ENCODE data around the gene FCHO1. TPM values are rescaled to one million over a fixed set of nuclear protein-coding genes. Genes with fewer than 3 reads are reported as not detected.

Gene FCHO1, protein sequence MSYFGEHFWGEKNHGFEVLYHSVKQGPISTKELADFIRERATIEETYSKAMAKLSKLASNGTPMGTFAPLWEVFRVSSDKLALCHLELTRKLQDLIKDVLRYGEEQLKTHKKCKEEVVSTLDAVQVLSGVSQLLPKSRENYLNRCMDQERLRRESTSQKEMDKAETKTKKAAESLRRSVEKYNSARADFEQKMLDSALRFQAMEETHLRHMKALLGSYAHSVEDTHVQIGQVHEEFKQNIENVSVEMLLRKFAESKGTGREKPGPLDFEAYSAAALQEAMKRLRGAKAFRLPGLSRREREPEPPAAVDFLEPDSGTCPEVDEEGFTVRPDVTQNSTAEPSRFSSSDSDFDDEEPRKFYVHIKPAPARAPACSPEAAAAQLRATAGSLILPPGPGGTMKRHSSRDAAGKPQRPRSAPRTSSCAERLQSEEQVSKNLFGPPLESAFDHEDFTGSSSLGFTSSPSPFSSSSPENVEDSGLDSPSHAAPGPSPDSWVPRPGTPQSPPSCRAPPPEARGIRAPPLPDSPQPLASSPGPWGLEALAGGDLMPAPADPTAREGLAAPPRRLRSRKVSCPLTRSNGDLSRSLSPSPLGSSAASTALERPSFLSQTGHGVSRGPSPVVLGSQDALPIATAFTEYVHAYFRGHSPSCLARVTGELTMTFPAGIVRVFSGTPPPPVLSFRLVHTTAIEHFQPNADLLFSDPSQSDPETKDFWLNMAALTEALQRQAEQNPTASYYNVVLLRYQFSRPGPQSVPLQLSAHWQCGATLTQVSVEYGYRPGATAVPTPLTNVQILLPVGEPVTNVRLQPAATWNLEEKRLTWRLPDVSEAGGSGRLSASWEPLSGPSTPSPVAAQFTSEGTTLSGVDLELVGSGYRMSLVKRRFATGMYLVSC
- 10 to 100 TPM; 32.6 to 48.2 (median 35.7) TPM for total RNA-seq

GRCh38 chr19:17751103-17751911, at the start of gene FCHO1:
TSS of gene FCHO1 (plus strand) at chr19:17751477. CDS start at chr19:17755165, 3,688 bp downstream.
- Histone ChIP-seq H3K27ac (no peak within 1 kb of the TSS), H3K4me3 (peak within 1 kb of the TSS; percentile 15), H3K9me3 (no peaks in the 10 kb centered on the region), H3K27me3 (no peaks in the 10 kb centered on the region), H3K36me3 (no peaks in the 10 kb centered on the region), H3K4me1 (peaks cover 20% of the 10 kb centered on the region)
- TF ChIP-seq POLR2AphosphoS5 (IDR thresholded peaks at IDR 0.05) (no peak), POLR2A (IDR thresholded peaks at IDR 0.05) (no peak), EP300 (IDR thresholded peaks at IDR 0.05) (no peak), CTCF (IDR thresholded peaks at IDR 0.05) (no peak)
- no peak for DNase-seq (ENCODE audit: low spot score in 2 of 2)
- WGBS = 70% methylated on average over 21 of the region's 28 CpGs

- whole genome bisulfite sequencing = 53% methylated on average over 11 of the region's 11 CpGs
- TF ChIP-seq CTCF (IDR thresholded peaks at IDR 0.05) (peak; percentile 51 to 60), POLR2AphosphoS5 (IDR thresholded peaks at IDR 0.05) (no peak)
- Histone ChIP-seq H3K27ac (no peak overlapping the region), H3K4me1 (no peaks in the 10 kb centered on the region), H3K36me3 (no peaks in the 10 kb centered on the region), H3K27me3 (peaks cover 20% of the 10 kb centered on the region), H3K9me3 (no peaks in the 10 kb centered on the region), H3K4me3 (no peak overlapping the region)
- DNase-seq (ENCODE audit: low spot score in 2 of 2) = no peak
Measured at GRCh38 chr19:17703824-17704463, 47.3 kb upstream of the FCHO1 start.

GRCh38 chr19:17706750-17707181, 44.5 kb upstream of the FCHO1 start:
- WGBS = 24% methylated on average over 17 of the region's 17 CpGs
- no peak overlapping the region for H3K27ac ChIP-seq
- TF ChIP-seq POLR2AphosphoS5 (IDR thresholded peaks at IDR 0.05) = no peak
- TF ChIP-seq EP300 (IDR thresholded peaks at IDR 0.05) = no peak
- no peak for TF ChIP-seq CTCF (IDR thresholded peaks at IDR 0.05)
- H3K36me3 ChIP-seq = no peaks in the 10 kb centered on the region
- no peaks in the 10 kb centered on the region for H3K9me3 ChIP-seq
- no peaks in the 10 kb centered on the region for H3K4me1 ChIP-seq
- H3K4me3 ChIP-seq = no peak overlapping the region
- DNase-seq (ENCODE audit: low spot score in 2 of 2) = no peak
- H3K27me3 ChIP-seq = peaks cover 3% of the 10 kb centered on the region

GRCh38 chr19:17711851-17712250, 39.4 kb upstream of the FCHO1 start:
- 43% methylated on average over 6 of the region's 6 CpGs for WGBS
- Histone ChIP-seq H3K4me3 (no peak overlapping the region), H3K4me1 (no peaks in the 10 kb centered on the region), H3K36me3 (no peaks in the 10 kb centered on the region), H3K9me3 (no peaks in the 10 kb centered on the region), H3K27ac (no peak overlapping the region), H3K27me3 (no peaks in the 10 kb centered on the region)
- no peak for DNase-seq (ENCODE audit: low spot score in 2 of 2)
- no peak for TF ChIP-seq CTCF (IDR thresholded peaks at IDR 0.05)

All from suprapubic skin (tissue), 4 donors.